Inflammatory macrophage treated with lipopolysaccharide for 1 hour (primary cell): ENCODE measurements around the gene CSNK1G2.
A peak's percentile ranks its signal among the peaks of the same experiment; 100 is the strongest.

Source experiments
- DNase-seq, 2 donors: peaks; one replicate each; pipeline ENCODE4 v3.0.0-alpha.2; 2020 to 2022

Gene CSNK1G2

GRCh38 chr19:2026770-2027169 lies 85.8 kb downstream of the CSNK1G2 start:
- DNase-seq: no peak

- DNase-seq: peak; percentile 17 to 44
Measured at GRCh38 chr19:2027361-2027760, 86.4 kb downstream of the CSNK1G2 start.
